ENCODE measurements around the gene RD3L.

The RD3L gene

GRCh38 chr14:103890821-103891666, 51.3 kb downstream of the RD3L start:
- no peak for TF ChIP-seq CTCF (IDR thresholded peaks at IDR 0.05; ENCODE audit: insufficient read depth, low read depth, low read length, missing control alignments)
- no peak for DNase-seq (ENCODE audit: low read depth)
- H3K4me3 ChIP-seq (ENCODE audit: low read length) = no peak overlapping the region
